Endothelial cell of umbilical vein (primary cell): ENCODE data around the gene RSPH1. TPM values are rescaled to one million over a fixed set of nuclear protein-coding genes. Genes with fewer than 3 reads are reported as not detected.

Experiments used
- BruUV-seq: library from RNA; stranded (reverse); fragments of 400-500 nt; replicated peaks from 2 replicates; lab custom pipeline; 2021; lab: Mats Ljungman, UMichigan
- CTCF ChIA-PET: fragments of 300-600, 350-600 bp; sonication (Branson Sonifier 250); formaldehyde crosslinking; loops from one replicate; lab custom pipeline; 2021; ENCODE audit warnings: antibody characterized with exemption, inconsistent platforms; lab: Charles Lee
- POLR2A ChIA-PET: fragments of 300-600, 350-600 bp; sonication (Branson Sonifier 250); formaldehyde crosslinking; loops from one replicate; lab custom pipeline; 2021; ENCODE audit warnings: antibody characterized with exemption, inconsistent platforms; lab: Charles Lee
- DNase-seq: peaks from one replicate; pipeline ENCODE4 v3.0.0-alpha.2; 2011; ENCODE audit warnings: low read depth, low spot score
- FAIRE-seq: peaks from 2 replicates; lab custom pipeline; 2011; peaks lifted over from hg19 to GRCh38; lab: Jason Lieb, UNC
- H2AFZ ChIP-seq: 2 replicates; pipeline ENCODE4 v1.6.0; 2012; ENCODE audit warnings: low read depth, low read length, control low read depth, inconsistent platforms
- H3K27ac ChIP-seq: 2 replicates; pipeline ENCODE4 v1.5.1; 2011; ENCODE audit warnings: low read depth, mild to moderate bottlenecking, control low read depth, low read length, moderate library complexity; ENCODE audit not compliant: insufficient read depth
- H3K27me3 ChIP-seq, 2 experiments: 2 replicates each; pipeline versions ENCODE4 v1.6.0 to v1.6.1; 2011; ENCODE audit warnings: low read length in 2 of 2, mixed read lengths in 1 of 2; ENCODE audit not compliant: control insufficient read depth in 2 of 2, insufficient read depth in 2 of 2
- H3K36me3 ChIP-seq, 2 experiments: 2 replicates in 1 of 2; 3 replicates in 1 of 2; pipeline ENCODE4 v1.5.1; 2011; ENCODE audit warnings: low read length in 2 of 2, mild to moderate bottlenecking in 1 of 2, moderate library complexity in 1 of 2; ENCODE audit not compliant: control insufficient read depth in 2 of 2, insufficient read depth in 2 of 2; ENCODE audit errors: extremely low read depth in 1 of 2
- H3K4me1 ChIP-seq: 3 replicates; pipeline ENCODE4 v1.5.1; 2011; ENCODE audit warnings: mild to moderate bottlenecking, low read length; ENCODE audit not compliant: control insufficient read depth, insufficient read depth; ENCODE audit errors: extremely low read depth
- H3K4me2 ChIP-seq: 2 replicates; pipeline ENCODE4 v1.6.1; 2011; ENCODE audit warnings: low read length, control low read depth, mixed read lengths; ENCODE audit not compliant: insufficient read depth
- H3K4me3 ChIP-seq, 3 experiments: fragments of 200-600 bp in 1 of 3; sonication (generic), shearing (Covaris generic) in 1 of 3; replicated peaks in 1 of 3; 2 replicates each; pipeline ENCODE4 v1.5.1; 2011 to 2016; ENCODE audit warnings: control low read depth in 3 of 3, low read length in 3 of 3, mild to moderate bottlenecking in 2 of 3, inconsistent platforms in 1 of 3, low read depth in 1 of 3, moderate library complexity in 1 of 3; ENCODE audit not compliant: insufficient read depth in 1 of 3
- H3K79me2 ChIP-seq: 2 replicates; pipeline ENCODE4 v1.6.0; 2012; ENCODE audit warnings: low read length, inconsistent platforms; ENCODE audit not compliant: control insufficient read depth, insufficient read depth
- H3K9ac ChIP-seq: replicated peaks from 2 replicates; pipeline ENCODE3; 2011; ENCODE audit warnings: low read length, control low read depth; ENCODE audit not compliant: insufficient read depth; ENCODE audit errors: extremely low read depth
- H3K9me1 ChIP-seq: replicated peaks from 3 replicates; pipeline ENCODE4 v1.6.0; 2011; ENCODE audit warnings: mild to moderate bottlenecking, low read length; ENCODE audit not compliant: control insufficient read depth, insufficient read depth; ENCODE audit errors: extremely low read depth
- H3K9me3 ChIP-seq: replicated peaks from 2 replicates; pipeline ENCODE4 v1.5.1; 2012; ENCODE audit warnings: low read length, inconsistent platforms; ENCODE audit not compliant: control insufficient read depth, insufficient read depth
- H4K20me1 ChIP-seq: replicated peaks from 2 replicates; pipeline ENCODE3; 2011; ENCODE audit warnings: mild to moderate bottlenecking, low read length; ENCODE audit not compliant: control insufficient read depth, insufficient read depth; ENCODE audit errors: extremely low read depth
- CTCF ChIP-seq, 2 donors: IDR thresholded peaks; 1 replicate in 1 of 2; 2 replicates in 1 of 2; pipeline ENCODE4 v1.5.1; 2011; ENCODE audit warnings: low read length in 2 of 2, mild to moderate bottlenecking in 2 of 2, moderate library complexity in 2 of 2, control low read depth in 1 of 2, inconsistent platforms in 1 of 2, low read depth in 1 of 2; ENCODE audit not compliant: insufficient read depth in 1 of 2; ENCODE audit errors: extremely low read depth in 1 of 2
- EZH2 ChIP-seq: IDR thresholded peaks from 2 replicates; pipeline ENCODE4 v1.6.1; 2012; ENCODE audit warnings: borderline replicate concordance, low read depth, mild to moderate bottlenecking, moderate library complexity, low read length, inconsistent platforms; ENCODE audit not compliant: severe bottlenecking
- FOS ChIP-seq: IDR thresholded peaks from 2 replicates; pipeline ENCODE4 v1.6.1; 2011; ENCODE audit warnings: mild to moderate bottlenecking, low read length, moderate library complexity, borderline replicate concordance; ENCODE audit not compliant: insufficient read depth
- GATA2 ChIP-seq: IDR thresholded peaks from 2 replicates; pipeline ENCODE4 v1.7.0; 2011; ENCODE audit warnings: low read depth, mild to moderate bottlenecking, moderate library complexity, mixed read lengths, low read length; ENCODE audit not compliant: insufficient read length, insufficient read depth
- JUN ChIP-seq: IDR thresholded peaks from 2 replicates; pipeline ENCODE4 v1.6.1; 2011; ENCODE audit warnings: borderline replicate concordance, low read depth; ENCODE audit not compliant: insufficient read length, insufficient read depth
- MAX ChIP-seq: IDR thresholded peaks from 2 replicates; pipeline ENCODE4 v1.6.1; 2011; ENCODE audit not compliant: insufficient read depth, insufficient read length
- MYC ChIP-seq: IDR thresholded peaks from one replicate; pipeline ENCODE4 v1.6.1; 2011; ENCODE audit warnings: mild to moderate bottlenecking, low read depth, low read length
- POLR2A ChIP-seq: IDR thresholded peaks from 2 replicates; pipeline ENCODE4 v1.6.1; 2012; ENCODE audit warnings: low read depth, mild to moderate bottlenecking, control low read depth, low read length
- POLR2AphosphoS5 ChIP-seq: IDR thresholded peaks from 2 replicates; pipeline ENCODE4 v1.6.1; 2012; ENCODE audit warnings: low read depth, mild to moderate bottlenecking, control low read depth, low read length, moderate library complexity; ENCODE audit not compliant: insufficient read depth
- dilution Hi-C: fragments of 300-500 bp; cut with MboI; formaldehyde crosslinking; loops from one replicate; pipeline ENCODE4 v1.15.0; 2019; ENCODE audit warnings: low sequenced_read_pairs; ENCODE audit not compliant: extremely low pct_ligation_motif_present
- intact Hi-C: fragments of 100-400 bp; cut with micrococcal nuclease; formaldehyde crosslinking; loops from one replicate; pipeline ENCODE4 v1.10.0; 2022
- polyA plus RNA-seq, 4 experiments: library from polyadenylated mRNA; depleted of rRNA in 3 of 4; stranded (reverse) in 3 of 4; unstranded in 1 of 4; fragments of >200 nt; gene quantifications; 2 replicates each; pipeline versions ENCODE4 v1.2.1 to v1.2.3, GENCODE V29; 2011 to 2012; ENCODE audit warnings: missing spikeins in 1 of 4
- total RNA-seq: library from RNA; stranded (reverse); gene quantifications from 2 replicates; pipeline ENCODE4 v1.2.3, GENCODE V29; 2021

RSPH1 gene
- total and polyA plus RNA-seq, 2 donors (not counting 3 experiments of a cell fraction or from before 2014, with no cell fraction given): 0.08 TPM; not detected in 1

- no peaks in the 10 kb centered on the region for H3K9me3 ChIP-seq
- intact Hi-C loops (loop anchor here (1.0 kb wide), 1 partner anchor 45 kb away; no protein-coding TSS in a partner anchor), dilution Hi-C loops (no loop called here)
- no peak overlapping the region for H3K9ac ChIP-seq
- no peak for FAIRE-seq
- no peak for TF ChIP-seq MYC
- no peak for TF ChIP-seq POLR2AphosphoS5
- TF ChIP-seq GATA2: no peak
- no peak for TF ChIP-seq FOS
- TF ChIP-seq POLR2A: no peak
- no peak for TF ChIP-seq CTCF (IDR thresholded peaks at IDR 0.05; ENCODE audit: extremely low read depth in 1 of 2, insufficient read depth in 1 of 2, low read depth in 1 of 2, low read length in 2 of 2)
- TF ChIP-seq MAX: no peak
- no peak for TF ChIP-seq EZH2
- TF ChIP-seq JUN: no peak
- no peaks in the 10 kb centered on the region for H4K20me1 ChIP-seq
- no TSS peak for BruUV-seq
- H3K4me2 ChIP-seq: no peak overlapping the region
- no peaks in the 10 kb centered on the region for H3K27me3 ChIP-seq
- H2AFZ ChIP-seq: no peak overlapping the region
- H3K36me3 ChIP-seq: peaks cover 0 to 2% of the 10 kb centered on the region in 2 experiments
- H3K4me1 ChIP-seq: peaks cover 3% of the 10 kb centered on the region
- CTCF ChIA-PET: no interaction called here
- POLR2A ChIA-PET: no interaction called here
- H3K4me3 ChIP-seq: no peak overlapping the region
- H3K9me1 ChIP-seq: no peaks in the 10 kb centered on the region
- no peak overlapping the region for H3K27ac ChIP-seq
- DNase-seq: no peak
- no peaks in the 10 kb centered on the region for H3K79me2 ChIP-seq
Measured at GRCh38 chr21:42518626-42519025, 22.6 kb upstream of the RSPH1 start.
